HG03280 (cell line): ENCODE data around the gene S1PR1.
"Not testable (repeated sequence)": the region's sequence is repeated elsewhere in the genome, so short reads cannot be mapped to it uniquely, and the experiment has no call there.

ENCODE experiments used
- ATAC-seq: cut with Tn5 transposase; IDR thresholded peaks from one replicate; pipeline ENCODE4 v1.9.1; 2021; ENCODE audit warnings: mild to moderate bottlenecking, moderate library complexity; ENCODE audit not compliant: unreplicated experiment

The S1PR1 gene

DNA sequence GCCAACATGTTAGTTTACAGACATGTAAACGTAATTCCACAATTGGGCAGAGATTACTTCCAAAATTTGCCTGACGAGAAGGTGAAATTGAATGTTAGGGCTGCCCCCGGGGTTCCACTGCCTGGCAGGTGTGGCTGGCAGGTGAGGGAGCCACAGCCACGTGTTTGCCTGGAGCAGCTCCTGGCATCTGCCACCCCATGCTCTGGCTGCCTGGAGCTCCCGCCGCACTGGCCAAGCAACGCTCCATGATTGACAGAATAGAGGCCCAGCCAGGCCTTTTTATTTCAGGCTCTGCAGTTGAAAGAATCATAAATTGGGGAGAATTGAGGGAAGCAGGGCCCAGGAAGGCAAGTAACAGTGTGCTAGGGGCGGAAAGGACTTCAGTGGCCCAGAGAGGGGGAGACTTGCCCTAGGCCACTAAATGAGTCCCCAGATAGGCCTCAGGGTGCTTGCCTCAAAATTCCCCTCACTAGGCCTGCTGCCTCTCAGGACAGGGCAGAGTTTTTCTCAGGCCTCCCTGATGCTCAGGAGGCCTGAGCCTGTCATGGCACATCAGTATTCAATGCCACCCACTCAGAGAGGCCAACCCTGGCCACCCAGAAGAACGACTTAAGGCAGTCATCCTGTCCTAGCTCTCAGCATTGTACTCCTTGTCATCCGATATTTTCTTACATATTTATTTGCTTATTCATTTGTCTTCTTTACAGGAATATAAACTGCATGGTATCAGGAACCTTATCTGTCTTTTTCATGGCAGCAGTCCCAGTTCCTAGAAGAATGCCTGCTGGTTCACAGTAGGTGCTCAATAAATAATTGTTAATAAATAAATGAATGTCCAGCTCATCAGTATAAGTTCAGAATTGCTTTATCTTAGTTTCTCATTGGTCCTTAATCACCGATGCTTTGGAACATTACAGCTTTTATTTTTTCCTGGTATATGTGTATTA is 16.6 kb upstream of the S1PR1 start:
- no peak for ATAC-seq

DNA sequence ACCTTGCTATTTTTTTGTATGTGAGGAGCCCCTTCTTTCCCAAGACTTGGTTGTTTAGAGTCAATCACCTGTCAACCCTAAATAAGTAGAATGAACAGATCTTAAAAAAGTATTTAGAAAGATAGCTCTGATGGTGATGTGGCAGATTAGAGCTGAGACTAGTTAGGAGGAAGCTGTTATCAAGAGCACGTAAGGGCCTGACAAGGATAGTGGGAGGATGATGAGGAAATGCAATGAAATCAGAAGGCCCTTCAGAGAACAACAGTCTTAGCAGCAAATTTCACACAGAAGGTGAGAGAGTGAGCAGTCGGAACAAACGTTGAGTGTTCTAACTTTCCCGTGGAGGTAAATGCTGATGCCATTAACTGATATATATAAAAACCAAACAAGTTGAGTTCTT is 15.9 kb upstream of the S1PR1 start:
- ATAC-seq: no peak

DNA sequence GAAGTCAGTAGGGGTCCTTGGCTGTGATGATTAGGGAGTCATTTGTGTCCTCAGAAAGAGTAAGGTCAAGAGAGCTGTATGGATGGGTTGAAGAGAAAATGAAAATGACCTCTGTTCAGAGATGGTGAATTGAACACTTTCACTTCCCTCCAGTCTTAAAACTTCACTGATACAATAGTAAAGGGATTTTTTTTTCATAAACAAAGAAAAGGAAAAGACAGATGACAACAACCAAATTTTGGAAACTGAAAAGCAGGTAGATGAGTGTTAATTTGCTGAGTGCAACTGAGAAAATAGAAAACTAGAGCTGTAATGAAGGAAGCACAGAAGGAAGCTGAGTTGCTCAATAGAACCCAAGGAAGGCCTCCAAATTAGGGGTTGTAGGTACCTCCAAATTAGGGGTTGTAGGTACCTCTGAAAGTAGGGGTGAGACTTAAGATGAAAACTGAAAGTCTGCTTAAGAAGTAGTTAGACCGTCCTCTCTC is 14.8 kb upstream of the S1PR1 start:
- ATAC-seq: peak; percentile 95

DNA sequence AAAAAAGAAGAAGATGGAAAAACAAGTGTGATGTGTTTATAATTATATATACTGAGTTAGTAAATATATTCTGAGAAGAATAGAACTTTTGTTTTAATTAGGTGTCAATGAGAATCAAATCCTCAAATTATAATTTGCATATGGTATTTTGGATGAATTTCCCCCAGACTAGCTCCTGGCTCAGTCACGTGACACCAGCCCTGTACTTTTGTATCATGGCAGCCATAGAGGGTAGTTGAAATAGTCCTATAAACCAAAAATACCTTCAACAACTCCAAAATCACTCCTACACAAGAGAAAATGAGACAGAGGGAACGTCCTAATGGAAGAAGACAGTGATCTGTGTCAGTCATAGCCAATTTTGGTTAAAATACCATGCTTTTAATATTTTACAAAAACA is 9.0 kb upstream of the S1PR1 start:
- ATAC-seq: no peak

DNA sequence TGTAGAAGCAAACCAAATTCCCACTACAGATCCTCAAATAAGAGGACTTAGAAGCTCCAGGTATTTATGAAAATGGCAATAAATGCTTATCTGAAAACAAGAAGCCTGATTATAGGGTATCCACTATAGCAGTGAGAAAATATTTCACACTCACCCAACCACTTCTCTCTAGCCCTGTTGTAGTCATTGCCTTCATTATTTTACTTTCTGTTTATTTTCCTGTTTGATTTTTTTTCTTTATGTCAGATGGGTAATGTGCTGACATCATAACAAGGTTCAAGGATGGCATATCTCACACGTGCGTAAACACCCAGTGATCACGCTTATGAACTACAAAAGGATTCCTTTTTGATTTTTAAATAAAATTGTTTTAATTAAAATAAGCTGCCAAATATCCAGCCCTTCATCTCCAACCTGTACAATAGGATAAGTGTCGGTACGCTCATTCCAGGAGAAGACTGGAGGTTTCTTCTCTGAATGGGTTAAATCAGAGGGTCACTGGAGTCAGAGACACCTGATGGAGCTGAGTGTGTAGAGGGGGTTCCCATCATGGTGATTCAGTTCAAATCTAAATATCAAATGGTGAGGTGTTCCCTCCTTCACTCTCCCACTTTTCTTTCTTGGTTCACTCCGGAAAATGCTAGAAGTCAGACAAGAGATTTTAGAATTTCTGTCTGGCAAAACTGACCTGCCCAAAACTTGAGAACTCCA is 8.2 kb upstream of the S1PR1 start:
- no peak for ATAC-seq

DNA sequence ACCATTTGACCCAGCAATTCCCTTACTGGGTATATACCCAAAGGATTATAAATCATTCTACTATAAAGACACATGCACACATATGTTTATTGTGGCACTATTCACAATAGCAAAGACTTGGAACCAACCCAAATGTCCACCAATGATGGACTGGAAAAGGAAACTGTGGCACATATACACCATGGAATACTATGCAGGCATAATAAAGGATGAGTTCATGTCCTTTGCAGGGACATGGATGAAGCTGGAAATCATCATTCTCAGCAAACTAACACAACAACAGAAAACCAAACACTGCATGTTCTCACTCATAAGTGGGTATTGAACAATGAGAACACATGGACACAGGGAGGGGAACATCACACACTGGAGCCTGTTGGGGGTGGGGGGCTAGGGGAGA is 4.6 kb upstream of the S1PR1 start:
- not testable (repeated sequence) for ATAC-seq

- no peak for ATAC-seq
Observed at GRCh38 chr1:101233495-101233894, 3.3 kb upstream of the S1PR1 start.

DNA sequence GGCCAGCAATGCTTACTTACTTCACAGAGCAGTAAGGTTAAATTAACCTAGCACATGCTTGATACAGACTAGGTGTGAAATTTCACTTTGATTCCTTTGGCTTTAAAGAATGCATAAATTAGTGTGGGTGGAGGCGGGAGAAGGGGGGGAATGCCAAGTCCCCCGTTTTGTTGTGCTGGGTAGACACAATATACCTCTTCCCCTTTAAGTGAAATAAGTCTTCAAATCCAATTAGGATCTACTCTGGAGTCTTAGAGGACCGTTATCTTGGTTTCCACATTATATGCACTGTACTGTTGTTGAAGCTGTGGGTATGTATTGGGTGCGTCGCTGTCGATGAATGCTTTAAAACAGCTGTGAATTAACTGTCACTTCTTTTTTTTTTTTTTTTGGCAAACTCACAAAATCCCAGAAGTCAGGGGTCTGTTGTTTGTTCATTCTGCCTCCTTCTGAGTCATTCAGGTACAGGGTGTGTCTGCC is 1.6 kb upstream of the S1PR1 start:
- no peak for ATAC-seq

GRCh38 chr1:101235696-101236515 is 913 bp upstream of the S1PR1 start:
- ATAC-seq: peak; percentile 48

GRCh38 chr1:101237229-101237837 is 514 bp downstream of the S1PR1 start:
- ATAC-seq: no peak

DNA sequence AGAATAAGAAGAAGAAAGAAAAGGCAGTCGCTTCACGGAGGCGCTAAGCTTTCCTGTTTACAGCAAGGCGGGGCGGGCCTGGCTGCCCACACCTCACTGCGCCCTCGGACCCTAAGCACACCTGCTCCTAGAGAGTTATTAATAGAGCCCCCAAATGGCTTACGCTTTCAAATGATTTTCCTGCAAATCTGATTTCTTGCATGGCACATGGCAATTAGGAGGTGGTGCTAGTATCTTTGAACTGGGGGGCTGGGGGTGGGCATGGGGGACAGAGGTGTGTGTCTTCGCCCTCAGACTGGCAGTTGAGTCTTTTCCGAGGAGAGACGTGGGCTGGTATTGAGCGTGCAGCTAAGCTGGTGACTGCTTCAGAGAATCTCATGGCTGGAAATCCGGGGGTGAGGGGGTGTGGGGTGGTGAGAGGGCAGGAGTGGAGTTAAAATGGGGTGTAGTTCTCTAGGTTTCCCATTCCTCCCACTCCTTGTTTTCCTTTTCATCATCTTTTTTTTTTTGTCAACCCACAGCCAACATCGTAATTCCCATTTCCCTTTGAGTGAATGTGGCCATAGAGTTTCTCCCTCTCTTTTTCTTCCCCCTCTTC is 1.3 kb downstream of the S1PR1 start:
- no peak for ATAC-seq

GRCh38 chr1:101238681-101239094 is 1.9 kb downstream of the S1PR1 start:
- ATAC-seq: peak; percentile 37

- no peak for ATAC-seq
Observed at GRCh38 chr1:101239095-101240040, 2.5 kb downstream of the S1PR1 start.

DNA sequence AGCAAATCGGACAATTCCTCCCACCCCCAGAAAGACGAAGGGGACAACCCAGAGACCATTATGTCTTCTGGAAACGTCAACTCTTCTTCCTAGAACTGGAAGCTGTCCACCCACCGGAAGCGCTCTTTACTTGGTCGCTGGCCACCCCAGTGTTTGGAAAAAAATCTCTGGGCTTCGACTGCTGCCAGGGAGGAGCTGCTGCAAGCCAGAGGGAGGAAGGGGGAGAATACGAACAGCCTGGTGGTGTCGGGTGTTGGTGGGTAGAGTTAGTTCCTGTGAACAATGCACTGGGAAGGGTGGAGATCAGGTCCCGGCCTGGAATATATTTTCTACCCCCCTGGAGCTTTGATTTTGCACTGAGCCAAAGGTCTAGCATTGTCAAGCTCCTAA is 3.2 kb downstream of the S1PR1 start:
- ATAC-seq: no peak

GRCh38 chr1:101241485-101242225 is 4.8 kb downstream of the S1PR1 start:
- no peak for ATAC-seq

DNA sequence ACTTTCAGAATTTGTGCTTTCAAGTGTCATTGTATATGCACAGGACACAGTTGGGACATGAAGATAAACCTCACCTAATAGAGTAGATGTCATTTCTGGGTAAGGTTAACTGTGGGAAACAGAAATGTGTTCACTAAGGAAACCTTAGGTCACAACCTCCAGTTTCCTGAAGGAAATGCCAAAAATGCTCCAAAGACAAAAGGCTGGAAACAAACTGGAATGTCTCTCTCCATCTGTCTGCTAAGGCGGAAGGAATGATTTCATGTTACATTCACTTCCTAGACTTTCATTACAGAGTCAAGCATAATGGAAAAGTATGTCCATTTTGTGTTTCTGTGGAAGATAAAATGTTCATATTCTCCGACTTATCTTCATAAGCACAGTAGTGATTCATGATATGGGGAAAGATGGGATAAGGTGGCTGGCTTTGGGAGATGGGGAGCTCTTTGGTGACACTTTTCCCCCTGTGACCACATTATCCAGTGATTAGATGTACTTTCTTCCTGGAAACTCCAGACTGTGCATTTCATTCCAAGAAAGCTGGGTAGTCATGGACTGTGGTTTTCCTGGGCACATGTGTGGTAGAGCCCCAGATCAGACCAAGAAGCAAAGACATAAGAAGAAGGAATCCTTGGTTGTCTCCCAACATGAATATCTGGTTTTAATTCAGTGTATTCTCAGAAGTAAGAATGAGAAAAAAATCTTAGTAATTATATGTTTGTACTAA is 5.7 kb downstream of the S1PR1 start:
- no peak for ATAC-seq

DNA sequence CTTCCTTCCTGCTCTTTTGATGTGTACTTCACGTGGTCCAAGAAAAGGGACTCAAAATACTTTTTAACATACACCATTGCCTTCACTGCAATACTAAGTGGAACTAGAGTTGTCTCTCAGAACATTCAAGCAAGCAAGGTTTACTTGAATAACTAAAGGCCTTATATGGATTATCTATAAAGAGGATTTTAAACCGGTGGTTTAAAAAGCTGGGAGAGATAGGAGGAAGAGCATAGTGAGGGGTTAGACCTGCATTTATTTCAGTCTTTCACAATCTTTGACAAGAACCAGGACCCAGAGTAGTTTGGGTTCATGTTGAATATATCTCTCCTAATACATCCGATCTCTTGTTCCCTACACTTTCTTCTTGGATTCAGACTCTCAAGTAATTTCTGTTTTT is 6.9 kb downstream of the S1PR1 start:
- no peak for ATAC-seq

- ATAC-seq: no peak
Observed at GRCh38 chr1:101244842-101245241, 8.0 kb downstream of the S1PR1 start.
